Limb (tissue), 2 donors: ENCODE measurements around the gene MERTK.

Experiments used
- DNase-seq, 2 donors: peaks; one replicate each; pipeline ENCODE4 v3.0.0-alpha.2; 2016; ENCODE audit errors: extremely low spot score in 2 of 2

MERTK gene

GRCh38 chr2:112075490-112076260 lies 177.3 kb downstream of the MERTK start:
- DNase-seq: no peak

GRCh38 chr2:112077814-112078213 lies 179.4 kb downstream of the MERTK start:
- no peak for DNase-seq
